ENCODE results near the gene NCOA3. TPM values are rescaled to one million over a fixed set of nuclear protein-coding genes. Genes with fewer than 3 reads are reported as not detected.
A peak's percentile ranks its signal among the peaks of the same experiment; 100 is the strongest.

NCOA3 gene
- total and polyA plus RNA-seq, 2 experiments from 2014 or later = 6.7 to 25.8 TPM

DNA sequence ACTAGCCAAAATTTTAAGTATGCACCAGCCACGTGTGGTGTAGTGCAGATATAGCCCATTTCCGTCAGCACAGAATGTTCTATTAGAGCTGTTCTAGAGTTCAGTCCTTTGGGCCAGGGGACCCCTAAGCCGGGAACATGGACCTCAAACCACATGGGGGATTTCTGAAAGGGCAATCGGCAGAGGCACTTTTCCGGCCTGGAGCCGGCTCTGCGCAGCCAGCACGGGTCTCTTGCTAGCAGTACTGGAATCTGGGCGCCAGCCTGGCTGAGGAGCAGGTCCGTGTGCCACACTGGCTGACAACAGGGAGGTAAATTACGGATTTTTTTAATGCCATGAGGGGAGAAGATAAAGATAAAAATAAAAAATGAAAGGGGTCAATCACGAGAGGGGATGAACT is 163.1 kb downstream of the NCOA3 start:
- no peaks in the 10 kb centered on the region for H3K9me2 ChIP-seq (ENCODE audit: insufficient read depth)
- Mint-ChIP-seq H3K9me3 (no peaks in the 10 kb centered on the region), H3K36me3 (ENCODE audit: low read depth) (no peaks in the 10 kb centered on the region; the same call in 2 of the 3 replicates), H3K4me1 (peaks cover 13% of the 10 kb centered on the region), H3K4me3 (no peak overlapping the region), H3K27ac (0 out of 2 replicates have a peak overlapping the region, but pooled peaks have one; percentile 14), H3K27me3 (ENCODE audit: insufficient read depth, low read depth, poor library complexity) (peaks cover 10% of the 10 kb centered on the region)
- H3K79me2 ChIP-seq (replicated peaks; ENCODE audit: insufficient read depth) = no peaks in the 10 kb centered on the region
- no peak overlapping the region for H3K4me3 ChIP-seq
- no peak for TF ChIP-seq ZNF462 (CRISPR knock-in tag; IDR thresholded peaks at IDR 0.05)
- no peak for TF ChIP-seq EZH2phosphoT487 (IDR thresholded peaks at IDR 0.05; ENCODE audit: unreplicated experiment)
- TF ChIP-seq ZNF331 (CRISPR knock-in tag; IDR thresholded peaks at IDR 0.05; ENCODE audit: low read depth) = no peak
- TF ChIP-seq, protein P1, sequence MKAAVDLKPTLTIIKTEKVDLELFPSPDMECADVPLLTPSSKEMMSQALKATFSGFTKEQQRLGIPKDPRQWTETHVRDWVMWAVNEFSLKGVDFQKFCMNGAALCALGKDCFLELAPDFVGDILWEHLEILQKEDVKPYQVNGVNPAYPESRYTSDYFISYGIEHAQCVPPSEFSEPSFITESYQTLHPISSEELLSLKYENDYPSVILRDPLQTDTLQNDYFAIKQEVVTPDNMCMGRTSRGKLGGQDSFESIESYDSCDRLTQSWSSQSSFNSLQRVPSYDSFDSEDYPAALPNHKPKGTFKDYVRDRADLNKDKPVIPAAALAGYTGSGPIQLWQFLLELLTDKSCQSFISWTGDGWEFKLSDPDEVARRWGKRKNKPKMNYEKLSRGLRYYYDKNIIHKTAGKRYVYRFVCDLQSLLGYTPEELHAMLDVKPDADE (IDR thresholded peaks at IDR 0.05) = no peak
- TF ChIP-seq JUNB (IDR thresholded peaks at IDR 0.05; ENCODE audit: unreplicated experiment) = no peak
- TF ChIP-seq, protein P2, sequence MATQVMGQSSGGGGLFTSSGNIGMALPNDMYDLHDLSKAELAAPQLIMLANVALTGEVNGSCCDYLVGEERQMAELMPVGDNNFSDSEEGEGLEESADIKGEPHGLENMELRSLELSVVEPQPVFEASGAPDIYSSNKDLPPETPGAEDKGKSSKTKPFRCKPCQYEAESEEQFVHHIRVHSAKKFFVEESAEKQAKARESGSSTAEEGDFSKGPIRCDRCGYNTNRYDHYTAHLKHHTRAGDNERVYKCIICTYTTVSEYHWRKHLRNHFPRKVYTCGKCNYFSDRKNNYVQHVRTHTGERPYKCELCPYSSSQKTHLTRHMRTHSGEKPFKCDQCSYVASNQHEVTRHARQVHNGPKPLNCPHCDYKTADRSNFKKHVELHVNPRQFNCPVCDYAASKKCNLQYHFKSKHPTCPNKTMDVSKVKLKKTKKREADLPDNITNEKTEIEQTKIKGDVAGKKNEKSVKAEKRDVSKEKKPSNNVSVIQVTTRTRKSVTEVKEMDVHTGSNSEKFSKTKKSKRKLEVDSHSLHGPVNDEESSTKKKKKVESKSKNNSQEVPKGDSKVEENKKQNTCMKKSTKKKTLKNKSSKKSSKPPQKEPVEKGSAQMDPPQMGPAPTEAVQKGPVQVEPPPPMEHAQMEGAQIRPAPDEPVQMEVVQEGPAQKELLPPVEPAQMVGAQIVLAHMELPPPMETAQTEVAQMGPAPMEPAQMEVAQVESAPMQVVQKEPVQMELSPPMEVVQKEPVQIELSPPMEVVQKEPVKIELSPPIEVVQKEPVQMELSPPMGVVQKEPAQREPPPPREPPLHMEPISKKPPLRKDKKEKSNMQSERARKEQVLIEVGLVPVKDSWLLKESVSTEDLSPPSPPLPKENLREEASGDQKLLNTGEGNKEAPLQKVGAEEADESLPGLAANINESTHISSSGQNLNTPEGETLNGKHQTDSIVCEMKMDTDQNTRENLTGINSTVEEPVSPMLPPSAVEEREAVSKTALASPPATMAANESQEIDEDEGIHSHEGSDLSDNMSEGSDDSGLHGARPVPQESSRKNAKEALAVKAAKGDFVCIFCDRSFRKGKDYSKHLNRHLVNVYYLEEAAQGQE (IDR thresholded peaks at IDR 0.05; ENCODE audit: unreplicated experiment) = no peak
- no peak for TF ChIP-seq ZNF114 (CRISPR knock-in tag; IDR thresholded peaks at IDR 0.05)
- no peak for TF ChIP-seq CREB1 (CRISPR knock-in tag; IDR thresholded peaks at IDR 0.05; ENCODE audit: low read depth)
- H3K4me2 ChIP-seq = no peak overlapping the region
- H3K27ac ChIP-seq (ENCODE audit: low read depth) = no peak overlapping the region
- H3K36me3 ChIP-seq (ENCODE audit: insufficient read depth) = no peaks in the 10 kb centered on the region; the same call in 1 of the 2 replicates
- peaks cover 9% of the 10 kb centered on the region; the same call in 1 of the 2 replicates for H3K4me1 ChIP-seq (ENCODE audit: insufficient read depth)
- H4K20me1 ChIP-seq (replicated peaks; ENCODE audit: insufficient read depth) = no peaks in the 10 kb centered on the region
- H3F3A ChIP-seq (replicated peaks; ENCODE audit: low read depth) = no peaks in the 10 kb centered on the region
- DNase-seq (ENCODE audit: low spot score) (no peak), ATAC-seq (no peak)
- H2AFZ ChIP-seq = no peak overlapping the region
- no peaks in the 10 kb centered on the region for H3K27me3 ChIP-seq (ENCODE audit: insufficient read depth)

All from GM23338 (cell line).